MM.1S (cell line): ENCODE data around the gene UBE2J2.

ENCODE experiments used
- CTCF ChIP-seq: fragments of 300-600 bp; sonication (generic); IDR thresholded peaks from 2 replicates; pipeline ENCODE4 v1.5.1; 2016; ENCODE audit warnings: antibody characterized with exemption, low read length, mixed read lengths
- EZH2 ChIP-seq: fragments of 300-600 bp; sonication (generic); optimal IDR thresholded peaks from 2 replicates; pipeline ENCODE3; 2017; ENCODE audit warnings: low read depth, mild to moderate bottlenecking, antibody characterized with exemption, low read length, mixed read lengths
- EZH2phosphoT487 ChIP-seq: fragments of 300-600 bp; sonication (generic); IDR thresholded peaks from 2 replicates; pipeline ENCODE4 v1.6.1; 2018; ENCODE audit warnings: antibody characterized with exemption, low read length

- TF ChIP-seq CTCF (no peak), EZH2 (no peak), EZH2phosphoT487 (no peak)
These were observed 30.4 kb downstream of the UBE2J2 start for GRCh38 chr1:1243266-1243660.
